ENCODE results near the gene MUC5AC.
"Not testable (repeated sequence)": the region's sequence is repeated elsewhere in the genome, so short reads cannot be mapped to it uniquely, and the experiment has no call there.

Gene MUC5AC

GRCh38 chr11:1159488-1160220, 1.9 kb downstream of the MUC5AC start:
- not testable (repeated sequence) for DNase-seq (ENCODE audit: low read depth, low spot score); H3K4me3 ChIP-seq (ENCODE audit: low read length)

GRCh38 chr11:1160231-1161101, 2.7 kb downstream of the MUC5AC start:
- DNase-seq (ENCODE audit: low read depth, low spot score), result no peak
- H3K4me3 ChIP-seq (ENCODE audit: low read length), result no peak overlapping the region

DNA sequence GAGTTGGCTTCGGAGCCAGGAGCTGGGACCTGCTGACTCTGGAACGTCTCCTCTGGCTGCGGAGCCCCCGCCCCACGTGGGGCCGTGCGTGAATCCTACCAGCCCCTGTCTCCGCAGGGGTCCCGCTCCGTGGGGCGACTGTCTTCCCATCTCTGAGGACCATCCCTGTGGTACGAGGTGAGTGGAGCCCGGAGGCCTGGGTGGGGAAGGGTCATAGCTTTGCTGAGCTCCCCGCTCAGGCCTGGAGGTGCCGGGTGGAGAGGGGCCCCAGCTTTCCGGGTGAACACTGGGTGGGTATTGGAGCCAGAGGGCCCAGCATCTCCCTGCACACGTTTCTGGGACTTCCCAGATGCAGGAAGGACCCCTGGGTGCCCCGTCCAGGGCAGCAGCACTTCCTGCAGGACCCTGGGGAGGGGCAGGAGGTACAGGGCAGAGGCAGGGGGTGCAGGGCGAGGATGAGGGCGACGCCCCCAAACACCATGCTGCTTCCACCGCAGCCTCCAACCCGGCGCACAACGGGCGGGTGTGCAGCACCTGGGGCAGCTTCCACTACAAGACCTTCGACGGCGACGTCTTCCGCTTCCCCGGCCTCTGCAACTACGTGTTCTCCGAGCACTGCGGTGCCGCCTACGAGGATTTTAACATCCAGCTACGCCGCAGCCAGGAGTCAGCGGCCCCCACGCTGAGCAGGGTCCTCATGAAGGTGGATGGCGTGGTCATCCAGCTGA, 3.8 kb downstream of the MUC5AC start:
- no peak for DNase-seq (ENCODE audit: low read depth, low spot score)
- no peak overlapping the region for H3K4me3 ChIP-seq (ENCODE audit: low read length)

DNA sequence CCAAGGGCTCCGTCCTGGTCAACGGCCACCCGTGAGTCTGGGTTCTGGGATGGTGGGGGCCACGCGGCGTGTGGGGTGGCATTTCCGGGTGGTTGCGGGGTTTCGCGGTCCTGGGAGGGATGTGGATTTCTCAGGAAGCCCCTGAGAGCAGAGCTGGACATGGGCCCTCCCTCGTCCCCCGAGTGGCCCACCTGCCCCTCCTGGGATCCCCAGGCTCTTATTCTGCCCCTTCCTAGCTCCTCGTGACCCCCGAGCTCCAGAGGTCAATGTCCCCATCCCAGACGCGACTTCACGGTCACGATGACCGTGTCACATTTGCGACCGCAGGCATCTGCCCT, 4.4 kb downstream of the MUC5AC start:
- no peak for DNase-seq (ENCODE audit: low read depth, low spot score)
- H3K4me3 ChIP-seq (ENCODE audit: low read length), result no peak overlapping the region

DNA sequence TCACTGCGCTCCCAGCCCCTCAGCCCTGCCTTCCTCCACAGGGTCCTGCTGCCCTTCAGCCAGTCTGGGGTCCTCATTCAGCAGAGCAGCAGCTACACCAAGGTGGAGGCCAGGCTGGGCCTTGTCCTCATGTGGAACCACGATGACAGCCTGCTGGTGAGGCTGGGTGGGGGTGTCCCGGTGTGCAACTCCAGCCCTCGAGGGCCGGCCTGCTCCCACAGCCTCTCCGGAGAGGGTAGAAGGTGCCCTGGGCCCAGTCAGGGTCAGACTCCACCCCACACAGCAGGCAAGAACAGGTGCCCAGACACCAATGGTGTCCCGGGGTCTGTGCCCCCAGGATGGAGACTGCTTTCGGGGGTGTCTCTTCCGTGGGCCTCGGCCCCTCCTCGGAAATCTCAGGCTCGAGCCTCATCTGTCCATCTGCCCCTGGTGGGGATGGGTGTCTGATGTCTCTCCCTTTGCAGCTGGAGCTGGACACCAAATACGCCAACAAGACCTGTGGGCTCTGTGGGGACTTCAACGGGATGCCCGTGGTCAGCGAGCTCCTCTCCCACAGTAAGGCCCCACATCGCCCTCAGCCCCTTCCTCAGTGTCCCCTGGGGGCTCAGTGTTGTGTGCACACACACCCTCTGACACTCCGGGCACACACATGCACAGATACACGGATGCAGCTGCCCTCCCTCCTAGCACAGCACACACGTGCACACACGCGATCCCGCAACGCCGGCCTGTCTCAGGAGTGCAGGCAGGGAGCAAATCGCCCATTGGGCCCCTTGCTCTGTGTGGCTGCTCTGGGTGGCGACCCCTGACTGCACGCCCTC, 4.9 kb downstream of the MUC5AC start:
- no peak for DNase-seq (ENCODE audit: low read depth, low spot score)
- no peak overlapping the region for H3K4me3 ChIP-seq (ENCODE audit: low read length)

GRCh38 chr11:1163321-1163910, 5.7 kb downstream of the MUC5AC start:
- H3K4me3 ChIP-seq (ENCODE audit: low read length), result no peak overlapping the region
- DNase-seq (ENCODE audit: low read depth, low spot score), result no peak

DNA sequence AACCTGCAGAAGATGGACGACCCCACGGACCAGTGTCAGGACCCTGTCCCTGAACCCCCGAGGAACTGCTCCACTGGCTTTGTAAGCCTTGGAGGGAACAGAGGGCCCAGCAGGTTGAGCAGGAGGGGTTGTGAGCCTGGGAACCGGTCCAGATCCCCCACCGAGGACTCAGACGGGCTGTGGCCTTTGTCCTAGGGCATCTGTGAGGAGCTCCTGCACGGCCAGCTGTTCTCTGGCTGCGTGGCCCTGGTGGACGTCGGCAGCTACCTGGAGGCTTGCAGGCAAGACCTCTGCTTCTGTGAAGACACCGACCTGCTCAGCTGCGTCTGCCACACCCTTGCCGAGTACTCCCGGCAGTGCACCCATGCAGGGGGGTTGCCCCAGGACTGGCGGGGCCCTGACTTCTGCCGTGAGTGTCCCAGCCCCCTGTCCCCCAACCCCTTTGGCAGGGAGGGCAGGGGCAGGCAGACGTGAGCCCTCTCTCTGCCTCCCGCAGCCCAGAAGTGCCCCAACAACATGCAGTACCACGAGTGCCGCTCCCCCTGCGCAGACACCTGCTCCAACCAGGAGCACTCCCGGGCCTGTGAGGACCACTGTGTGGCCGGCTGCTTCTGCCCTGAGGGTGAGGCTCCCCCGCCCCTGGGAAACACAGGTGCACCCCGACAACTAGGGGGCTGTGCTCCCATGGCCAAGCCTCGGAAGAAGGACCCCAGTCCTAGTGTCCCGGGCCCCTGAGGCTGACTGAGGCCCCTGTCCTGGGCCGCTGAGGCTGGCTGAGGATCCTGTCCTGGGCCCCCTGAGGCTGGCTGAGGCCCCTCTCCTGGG, 6.4 kb downstream of the MUC5AC start:
- no peak for DNase-seq (ENCODE audit: low read depth, low spot score)
- no peak overlapping the region for H3K4me3 ChIP-seq (ENCODE audit: low read length)

- H3K4me3 ChIP-seq (ENCODE audit: low read length); DNase-seq (ENCODE audit: low read depth, low spot score): not testable (repeated sequence)
These were observed 7.1 kb downstream of the MUC5AC start for GRCh38 chr11:1164779-1165255.

DNA sequence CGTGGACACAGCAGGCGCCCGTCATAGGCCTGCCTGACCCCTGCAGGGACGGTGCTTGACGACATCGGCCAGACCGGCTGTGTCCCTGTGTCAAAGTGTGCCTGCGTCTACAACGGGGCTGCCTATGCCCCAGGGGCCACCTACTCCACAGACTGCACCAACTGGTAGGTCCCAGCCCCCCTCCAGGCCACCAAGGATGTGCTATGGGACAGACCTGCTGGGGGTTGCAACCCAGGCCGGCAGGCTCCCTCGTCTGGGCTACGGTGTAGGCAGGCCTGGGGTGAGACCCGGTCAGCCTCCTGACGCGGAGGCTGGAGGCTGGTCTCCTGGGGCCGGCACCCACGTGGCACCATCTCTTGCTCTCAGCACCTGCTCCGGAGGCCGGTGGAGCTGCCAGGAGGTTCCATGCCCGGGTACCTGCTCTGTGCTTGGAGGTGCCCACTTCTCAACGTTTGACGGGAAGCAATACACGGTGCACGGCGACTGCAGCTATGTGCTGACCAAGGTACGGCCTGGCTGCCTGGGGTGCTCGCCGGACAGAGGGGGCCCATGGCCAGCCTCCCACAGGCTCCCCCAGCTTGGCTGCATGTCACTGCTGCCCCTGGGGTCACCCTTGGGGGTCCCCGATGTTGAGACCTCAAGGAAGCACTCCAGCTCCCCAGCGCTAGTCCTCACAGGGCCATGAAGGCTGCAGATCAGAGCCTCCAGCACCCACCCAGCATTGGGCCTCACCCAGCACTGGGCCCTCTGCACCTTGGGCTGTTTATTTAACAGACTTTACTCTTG, 7.7 kb downstream of the MUC5AC start:
- DNase-seq (ENCODE audit: low read depth, low spot score), result no peak
- no peak overlapping the region for H3K4me3 ChIP-seq (ENCODE audit: low read length)

GRCh38 chr11:1167256-1167655, 9.5 kb downstream of the MUC5AC start:
- no peak overlapping the region for H3K4me3 ChIP-seq (ENCODE audit: low read length)
- DNase-seq (ENCODE audit: low read depth, low spot score), result no peak

- DNase-seq (ENCODE audit: low read depth, low spot score), result no peak
- no peak overlapping the region for H3K4me3 ChIP-seq (ENCODE audit: low read length)
These were observed 10.0 kb downstream of the MUC5AC start for GRCh38 chr11:1167751-1168231.

GRCh38 chr11:1168256-1168655, 10.5 kb downstream of the MUC5AC start:
- H3K4me3 ChIP-seq (ENCODE audit: low read length), result no peak overlapping the region
- DNase-seq (ENCODE audit: low read depth, low spot score), result no peak

DNA sequence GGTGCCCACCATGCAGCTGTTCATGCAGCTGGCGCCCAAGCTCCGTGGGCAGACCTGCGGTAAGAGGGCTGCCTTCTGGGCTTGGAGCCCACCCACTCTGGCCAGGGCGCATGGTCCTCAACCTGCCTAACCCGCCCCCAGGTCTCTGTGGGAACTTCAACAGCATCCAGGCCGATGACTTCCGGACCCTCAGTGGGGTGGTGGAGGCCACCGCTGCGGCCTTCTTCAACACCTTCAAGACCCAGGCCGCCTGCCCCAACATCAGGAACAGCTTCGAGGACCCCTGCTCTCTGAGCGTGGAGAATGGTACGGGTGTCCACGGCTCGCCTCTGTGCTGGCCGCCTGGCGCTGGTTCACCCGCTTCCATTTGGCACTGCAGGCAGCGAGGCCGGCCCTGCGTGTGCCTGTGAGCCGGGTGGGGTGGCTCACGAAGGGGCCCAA, 11.0 kb downstream of the MUC5AC start:
- no peak overlapping the region for H3K4me3 ChIP-seq (ENCODE audit: low read length)
- no peak for DNase-seq (ENCODE audit: low read depth, low spot score)

- no peak for DNase-seq (ENCODE audit: low read depth, low spot score)
- no peak overlapping the region for H3K4me3 ChIP-seq (ENCODE audit: low read length)
These were observed 13.7 kb downstream of the MUC5AC start for GRCh38 chr11:1171223-1171984.

DNA sequence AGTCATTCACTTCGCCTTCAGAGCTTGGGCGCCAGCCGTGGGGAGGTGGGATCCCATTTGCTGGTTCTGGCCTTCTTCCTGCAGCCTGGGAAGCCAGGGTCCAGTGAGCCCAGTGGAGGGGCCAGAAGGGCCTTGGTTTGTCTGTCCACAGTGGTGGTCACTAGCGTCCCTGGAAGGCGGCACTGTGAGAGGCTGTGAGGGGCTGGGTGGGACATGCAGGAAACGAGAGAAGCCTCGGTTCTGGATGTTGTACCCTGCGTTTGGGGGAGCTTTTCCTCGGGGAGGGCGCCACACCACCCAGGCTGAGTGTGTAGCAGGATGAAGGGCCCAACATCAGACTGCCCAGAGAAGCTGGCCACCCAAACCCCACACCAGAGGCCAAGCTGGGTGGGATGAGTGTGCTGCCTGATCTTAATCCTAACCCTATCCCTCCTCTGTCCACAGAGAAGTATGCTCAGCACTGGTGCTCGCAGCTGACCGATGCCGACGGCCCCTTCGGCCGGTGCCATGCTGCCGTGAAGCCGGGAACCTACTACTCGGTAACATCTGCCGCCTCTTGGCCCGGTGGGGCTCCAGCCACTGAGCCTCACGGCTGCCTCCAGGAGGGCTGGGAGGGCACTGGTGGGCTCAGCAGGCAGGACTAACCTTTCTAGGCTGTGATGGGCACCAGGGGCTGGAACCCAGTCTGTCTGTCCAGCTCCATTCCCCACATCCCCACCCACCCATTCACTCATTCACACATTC, 14.4 kb downstream of the MUC5AC start:
- H3K4me3 ChIP-seq (ENCODE audit: low read length), result no peak overlapping the region
- no peak for DNase-seq (ENCODE audit: low read depth, low spot score)

DNA sequence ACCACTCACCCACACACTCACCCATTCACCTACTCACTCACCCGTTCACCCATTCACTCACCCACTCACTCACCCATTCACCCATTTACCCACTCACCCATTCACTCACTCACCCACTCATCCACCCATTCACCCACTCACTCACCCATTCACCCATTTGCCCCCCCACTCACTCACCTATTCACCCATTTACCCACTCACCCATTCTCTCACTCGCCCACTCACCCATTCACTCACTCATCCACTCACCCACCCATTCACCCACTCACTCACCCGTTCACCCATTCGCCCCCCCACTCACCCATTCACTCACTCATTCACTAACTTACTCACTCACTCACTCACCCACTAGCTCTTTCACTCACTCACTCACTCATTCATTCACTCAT, 15.0 kb downstream of the MUC5AC start:
- H3K4me3 ChIP-seq (ENCODE audit: low read length), result no peak overlapping the region
- DNase-seq (ENCODE audit: low read depth, low spot score), result no peak
